ENCODE measurements around the gene B4GALNT4. TPM values are rescaled to one million over a fixed set of nuclear protein-coding genes. Genes with fewer than 3 reads are reported as not detected.

The B4GALNT4 gene
- polyA plus RNA-seq, 2 of the 4 experiments (the other 2 are of a cell fraction), result 5.3 to 27.5 TPM

DNA sequence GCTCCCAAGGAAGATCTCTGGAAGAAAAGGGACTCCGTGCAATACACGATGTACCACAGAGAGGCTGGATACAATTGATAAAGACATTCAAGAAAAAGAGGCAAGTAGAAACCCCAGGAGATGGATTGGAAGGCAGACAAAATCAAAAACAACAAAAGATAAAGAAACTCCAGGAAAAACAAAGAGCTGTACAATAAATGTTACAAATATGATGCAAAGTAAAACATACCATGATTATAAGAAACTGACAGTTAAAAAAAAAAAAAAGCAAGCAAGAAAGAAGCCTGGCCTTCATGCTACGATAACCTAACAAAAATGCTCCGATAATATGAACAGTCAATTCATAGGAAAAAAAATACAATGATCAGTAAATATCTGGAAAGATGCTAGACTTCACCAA lies 56.0 kb downstream of the B4GALNT4 start:
- Histone ChIP-seq H3K4me3 (no peak overlapping the region), H3K27ac (no peak overlapping the region), H3K4me1 (no peaks in the 10 kb centered on the region), H3K4me2 (no peak overlapping the region), H3K9me3 (no peaks in the 10 kb centered on the region)
- ATAC-seq (no peak), DNase-seq (ENCODE audit: low read depth in 1 of 2, low spot score in 1 of 2) (no peak), FAIRE-seq (no peak)
- CTCF ChIA-PET, result interaction anchor here (1.0 to 4.7 kb wide), 4 partner anchors 10 to 48 kb away, joined by 3 to 29 read pairs (median 4); partner anchors contain the start of gene SIGIRR
- TF ChIP-seq CHD4 (IDR thresholded peaks at IDR 0.05; ENCODE audit: borderline replicate concordance) (no peak), RARB (CRISPR knock-in tag; IDR thresholded peaks at IDR 0.05) (no peak), RNF2 (IDR thresholded peaks at IDR 0.05; ENCODE audit: borderline replicate concordance, low read depth) (no peak), HEYL (CRISPR knock-in tag; IDR thresholded peaks at IDR 0.05) (no peak), CHD2 (IDR thresholded peaks at IDR 0.05; ENCODE audit: low read length, partially characterized antibody) (no peak), ZNF302 (CRISPR knock-in tag; IDR thresholded peaks at IDR 0.05) (no peak), KDM1A (IDR thresholded peaks at IDR 0.05; ENCODE audit: low read depth) (no peak), JUNB (IDR thresholded peaks at IDR 0.05) (no peak), FOXS1 (CRISPR knock-in tag; IDR thresholded peaks at IDR 0.05) (no peak), FOSL2 (IDR thresholded peaks at IDR 0.05) (no peak), FOSL2 (CRISPR knock-in tag; IDR thresholded peaks at IDR 0.05) (no peak), CBX8 (IDR thresholded peaks at IDR 0.05) (no peak), BHLHE40 (IDR thresholded peaks at IDR 0.05; ENCODE audit: low read depth, low read length) (no peak), EHF (CRISPR knock-in tag; IDR thresholded peaks at IDR 0.05) (no peak)
- TF ChIP-seq, protein P1, sequence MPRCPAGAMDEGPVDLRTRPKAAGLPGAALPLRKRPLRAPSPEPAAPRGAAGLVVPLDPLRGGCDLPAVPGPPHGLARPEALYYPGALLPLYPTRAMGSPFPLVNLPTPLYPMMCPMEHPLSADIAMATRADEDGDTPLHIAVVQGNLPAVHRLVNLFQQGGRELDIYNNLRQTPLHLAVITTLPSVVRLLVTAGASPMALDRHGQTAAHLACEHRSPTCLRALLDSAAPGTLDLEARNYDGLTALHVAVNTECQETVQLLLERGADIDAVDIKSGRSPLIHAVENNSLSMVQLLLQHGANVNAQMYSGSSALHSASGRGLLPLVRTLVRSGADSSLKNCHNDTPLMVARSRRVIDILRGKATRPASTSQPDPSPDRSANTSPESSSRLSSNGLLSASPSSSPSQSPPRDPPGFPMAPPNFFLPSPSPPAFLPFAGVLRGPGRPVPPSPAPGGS (IDR thresholded peaks at IDR 0.05), result no peak
- TF ChIP-seq, protein P2, sequence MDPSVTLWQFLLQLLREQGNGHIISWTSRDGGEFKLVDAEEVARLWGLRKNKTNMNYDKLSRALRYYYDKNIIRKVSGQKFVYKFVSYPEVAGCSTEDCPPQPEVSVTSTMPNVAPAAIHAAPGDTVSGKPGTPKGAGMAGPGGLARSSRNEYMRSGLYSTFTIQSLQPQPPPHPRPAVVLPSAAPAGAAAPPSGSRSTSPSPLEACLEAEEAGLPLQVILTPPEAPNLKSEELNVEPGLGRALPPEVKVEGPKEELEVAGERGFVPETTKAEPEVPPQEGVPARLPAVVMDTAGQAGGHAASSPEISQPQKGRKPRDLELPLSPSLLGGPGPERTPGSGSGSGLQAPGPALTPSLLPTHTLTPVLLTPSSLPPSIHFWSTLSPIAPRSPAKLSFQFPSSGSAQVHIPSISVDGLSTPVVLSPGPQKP (IDR thresholded peaks at IDR 0.05; ENCODE audit: low read depth, low read length), result no peak
- TF ChIP-seq, protein P3, sequence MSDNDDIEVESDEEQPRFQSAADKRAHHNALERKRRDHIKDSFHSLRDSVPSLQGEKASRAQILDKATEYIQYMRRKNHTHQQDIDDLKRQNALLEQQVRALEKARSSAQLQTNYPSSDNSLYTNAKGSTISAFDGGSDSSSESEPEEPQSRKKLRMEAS (IDR thresholded peaks at IDR 0.05), result no peak
- POLR2A ChIA-PET, result no interaction called here
- 84% methylated on average over 4 of the region's 4 CpGs for WGBS (ENCODE audit: missing lambda C conversion rate)

DNA sequence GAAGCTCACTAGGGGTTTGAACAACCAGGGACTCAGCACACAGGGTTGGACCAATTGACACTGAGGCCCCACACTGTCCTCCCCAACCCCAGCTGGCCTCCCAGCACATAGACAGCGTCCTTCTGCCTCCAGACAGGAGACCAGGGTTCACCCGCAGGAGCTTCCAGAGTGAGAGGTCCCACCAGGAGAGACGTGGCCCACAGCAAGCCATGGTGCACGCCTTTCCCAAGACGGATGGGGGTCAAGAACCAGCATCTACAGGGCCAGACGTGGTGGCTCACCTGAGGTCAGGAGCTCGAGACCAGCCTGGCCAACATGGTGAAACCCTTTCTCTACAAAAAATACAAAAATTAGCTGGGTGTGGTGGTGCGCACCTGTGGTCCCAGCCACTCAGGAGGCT lies 57.6 kb downstream of the B4GALNT4 start:
- TF ChIP-seq CHD2 (IDR thresholded peaks at IDR 0.05; ENCODE audit: low read length, partially characterized antibody), result no peak
- no peak for TF ChIP-seq POLR2AphosphoS2 (conservative IDR thresholded peaks at IDR 0.05; ENCODE audit: low read length)
- no peak for TF ChIP-seq MYC (IDR thresholded peaks at IDR 0.05; ENCODE audit: borderline replicate concordance, low read length)
- no peak for TF ChIP-seq TFCP2L1 (CRISPR knock-in tag; IDR thresholded peaks at IDR 0.05)
- TF ChIP-seq HEYL (CRISPR knock-in tag; IDR thresholded peaks at IDR 0.05), result no peak
- TF ChIP-seq CEBPB (IDR thresholded peaks at IDR 0.05), result no peak
- no peak for TF ChIP-seq FOSL2 (IDR thresholded peaks at IDR 0.05)
- no peak for TF ChIP-seq FOSL2 (CRISPR knock-in tag; IDR thresholded peaks at IDR 0.05)
- TF ChIP-seq FOXS1 (CRISPR knock-in tag; IDR thresholded peaks at IDR 0.05), result no peak
- no peak for TF ChIP-seq SMC3 (IDR thresholded peaks at IDR 0.05)
- no peak for TF ChIP-seq KDM1A (IDR thresholded peaks at IDR 0.05; ENCODE audit: low read depth)
- TF ChIP-seq ZSCAN20 (CRISPR knock-in tag; IDR thresholded peaks at IDR 0.05), result no peak
- FAIRE-seq, result no peak
- Histone ChIP-seq H3K4me3 (no peak overlapping the region), H3K4me2 (no peak overlapping the region), H3K4me1 (peaks cover 1% of the 10 kb centered on the region; the same call in 1 of the 3 replicates), H3K27ac (no peak overlapping the region), H3K9me3 (no peaks in the 10 kb centered on the region)
- 74% methylated on average over 8 of the region's 8 CpGs for WGBS (ENCODE audit: missing lambda C conversion rate)
- CTCF ChIA-PET, result interaction anchor here (1.1 to 4.7 kb wide), 2 partner anchors 8 to 22 kb away, joined by 3 to 29 read pairs; no protein-coding TSS in a partner anchor
- DNase-seq (ENCODE audit: low read depth in 1 of 2, low spot score in 1 of 2), result no peak
- ATAC-seq, result no peak
- POLR2A ChIA-PET, result interaction anchor here (1.7 kb wide), 1 partner anchor 21 kb away, joined by 4 read pairs; no protein-coding TSS in a partner anchor

DNA sequence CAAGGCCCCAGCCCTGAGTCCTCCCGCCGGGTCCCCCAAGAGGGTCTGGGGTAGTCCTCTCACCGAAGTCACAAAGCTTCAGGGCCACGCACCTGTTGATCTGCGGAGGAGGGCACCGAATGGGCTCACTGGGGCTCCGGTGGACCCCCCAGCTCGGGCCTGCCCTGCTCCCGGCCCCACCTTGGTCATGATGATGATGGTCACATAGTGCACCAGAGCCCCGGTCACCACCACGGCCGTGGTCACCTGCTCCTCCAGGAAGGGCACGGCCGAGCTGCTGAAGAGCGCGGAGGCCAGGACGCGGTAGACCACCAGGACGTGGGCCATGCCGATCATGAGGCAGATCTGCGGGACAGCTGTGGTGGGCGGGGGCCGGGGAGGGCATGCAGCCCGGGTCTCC lies 59.0 kb downstream of the B4GALNT4 start:
- ChIA-PET POLR2A (no interaction called here), CTCF (interaction anchor here (4.7 kb wide), 1 partner anchor 20 kb away, joined by 29 read pairs; no protein-coding TSS in a partner anchor)
- Histone ChIP-seq H3K9me3 (no peaks in the 10 kb centered on the region), H3K4me1 (peaks cover 5% of the 10 kb centered on the region; the same call in 1 of the 3 replicates), H3K4me2 (no peak overlapping the region), H3K4me3 (no peak overlapping the region), H3K27ac (no peak overlapping the region)
- no peak for FAIRE-seq
- 84% methylated on average over 20 of the region's 24 CpGs for WGBS (ENCODE audit: missing lambda C conversion rate)
- DNase-seq (ENCODE audit: low read depth in 1 of 2, low spot score in 1 of 2), result no peak
- ATAC-seq, result no peak
- TF ChIP-seq, protein P3 (IDR thresholded peaks at IDR 0.05), result no peak
- no peak for TF ChIP-seq JUNB (IDR thresholded peaks at IDR 0.05)
- TF ChIP-seq ZNF302 (CRISPR knock-in tag; IDR thresholded peaks at IDR 0.05), result no peak
- no peak for TF ChIP-seq ZSCAN20 (CRISPR knock-in tag; IDR thresholded peaks at IDR 0.05)
- TF ChIP-seq JUN (IDR thresholded peaks at IDR 0.05), result no peak
- no peak for TF ChIP-seq RARB (CRISPR knock-in tag; IDR thresholded peaks at IDR 0.05)
- TF ChIP-seq, protein P1 (IDR thresholded peaks at IDR 0.05), result no peak
- TF ChIP-seq ESRRA (IDR thresholded peaks at IDR 0.05; ENCODE audit: borderline replicate concordance, low read length), result no peak
- TF ChIP-seq, protein P4, sequence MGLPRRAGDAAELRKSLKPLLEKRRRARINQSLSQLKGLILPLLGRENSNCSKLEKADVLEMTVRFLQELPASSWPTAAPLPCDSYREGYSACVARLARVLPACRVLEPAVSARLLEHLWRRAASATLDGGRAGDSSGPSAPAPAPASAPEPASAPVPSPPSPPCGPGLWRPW (IDR thresholded peaks at IDR 0.05), result no peak
- TF ChIP-seq, protein P5, sequence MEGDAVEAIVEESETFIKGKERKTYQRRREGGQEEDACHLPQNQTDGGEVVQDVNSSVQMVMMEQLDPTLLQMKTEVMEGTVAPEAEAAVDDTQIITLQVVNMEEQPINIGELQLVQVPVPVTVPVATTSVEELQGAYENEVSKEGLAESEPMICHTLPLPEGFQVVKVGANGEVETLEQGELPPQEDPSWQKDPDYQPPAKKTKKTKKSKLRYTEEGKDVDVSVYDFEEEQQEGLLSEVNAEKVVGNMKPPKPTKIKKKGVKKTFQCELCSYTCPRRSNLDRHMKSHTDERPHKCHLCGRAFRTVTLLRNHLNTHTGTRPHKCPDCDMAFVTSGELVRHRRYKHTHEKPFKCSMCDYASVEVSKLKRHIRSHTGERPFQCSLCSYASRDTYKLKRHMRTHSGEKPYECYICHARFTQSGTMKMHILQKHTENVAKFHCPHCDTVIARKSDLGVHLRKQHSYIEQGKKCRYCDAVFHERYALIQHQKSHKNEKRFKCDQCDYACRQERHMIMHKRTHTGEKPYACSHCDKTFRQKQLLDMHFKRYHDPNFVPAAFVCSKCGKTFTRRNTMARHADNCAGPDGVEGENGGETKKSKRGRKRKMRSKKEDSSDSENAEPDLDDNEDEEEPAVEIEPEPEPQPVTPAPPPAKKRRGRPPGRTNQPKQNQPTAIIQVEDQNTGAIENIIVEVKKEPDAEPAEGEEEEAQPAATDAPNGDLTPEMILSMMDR (IDR thresholded peaks at IDR 0.05), result no peak
